PFSK-1 (cell line): ENCODE measurements around the gene GNAT3.

ENCODE experiments used
- FOXP2 ChIP-seq: optimal IDR thresholded peaks from 2 replicates; pipeline ENCODE3; 2011; ENCODE audit warnings: borderline replicate concordance, control low read depth, inconsistent platforms; ENCODE audit not compliant: insufficient read depth; ENCODE audit errors: extremely low read length, extremely low read depth
- POLR2AphosphoS5 ChIP-seq: IDR thresholded peaks from 2 replicates; pipeline ENCODE4 v1.6.1; 2012; ENCODE audit warnings: low read depth, mild to moderate bottlenecking, control low read depth, low read length, moderate library complexity
- SIN3A ChIP-seq: IDR thresholded peaks from 2 replicates; pipeline ENCODE4 v1.6.1; 2012; ENCODE audit warnings: mild to moderate bottlenecking, low read length, moderate library complexity, borderline replicate concordance; ENCODE audit not compliant: insufficient read depth
- TAF1 ChIP-seq: IDR thresholded peaks from 2 replicates; pipeline ENCODE4 v1.6.1; 2012; ENCODE audit warnings: low read length, control low read depth, borderline replicate concordance; ENCODE audit not compliant: insufficient read depth
- TF ChIP-seq, protein P1 (sequence below), 2 experiments: IDR thresholded peaks; 2 replicates each; pipeline versions ENCODE4 v1.6.1 to v1.8.0; 2011 to 2012; ENCODE audit warnings: low read depth in 2 of 2, low read length in 2 of 2, control low read depth in 1 of 2, inconsistent platforms in 1 of 2, mild to moderate bottlenecking in 1 of 2, moderate library complexity in 1 of 2; ENCODE audit not compliant: insufficient read depth in 1 of 2

Gene GNAT3

DNA sequence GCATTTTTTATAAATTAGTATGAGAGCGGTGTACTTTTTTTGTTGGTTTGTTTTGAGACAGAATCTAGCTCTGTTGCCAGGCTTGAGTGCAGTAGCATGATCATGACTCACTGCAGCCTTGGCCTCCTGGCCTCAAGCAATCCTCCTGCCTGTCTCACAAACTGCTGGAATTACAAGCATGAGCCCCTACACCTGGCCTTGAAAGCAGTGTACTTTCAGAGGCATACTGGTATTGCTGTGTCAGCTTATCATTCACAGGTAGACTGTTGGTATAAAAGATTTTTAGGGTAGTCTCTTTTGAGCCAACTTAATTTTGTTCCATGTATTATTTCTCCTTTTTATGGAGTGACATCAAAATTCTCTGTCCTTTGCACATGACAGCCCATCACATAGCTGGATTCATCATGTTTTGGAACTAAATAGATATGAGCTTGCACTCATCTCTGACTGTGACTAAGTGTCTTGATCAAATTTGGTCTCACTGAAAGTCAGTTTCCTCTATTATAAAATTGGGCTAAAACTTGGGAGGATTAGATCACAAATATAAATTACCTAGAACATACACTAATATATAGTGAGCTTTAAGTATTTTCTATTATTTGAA lies 12.4 kb downstream of the GNAT3 start:
- TF ChIP-seq, protein P1, sequence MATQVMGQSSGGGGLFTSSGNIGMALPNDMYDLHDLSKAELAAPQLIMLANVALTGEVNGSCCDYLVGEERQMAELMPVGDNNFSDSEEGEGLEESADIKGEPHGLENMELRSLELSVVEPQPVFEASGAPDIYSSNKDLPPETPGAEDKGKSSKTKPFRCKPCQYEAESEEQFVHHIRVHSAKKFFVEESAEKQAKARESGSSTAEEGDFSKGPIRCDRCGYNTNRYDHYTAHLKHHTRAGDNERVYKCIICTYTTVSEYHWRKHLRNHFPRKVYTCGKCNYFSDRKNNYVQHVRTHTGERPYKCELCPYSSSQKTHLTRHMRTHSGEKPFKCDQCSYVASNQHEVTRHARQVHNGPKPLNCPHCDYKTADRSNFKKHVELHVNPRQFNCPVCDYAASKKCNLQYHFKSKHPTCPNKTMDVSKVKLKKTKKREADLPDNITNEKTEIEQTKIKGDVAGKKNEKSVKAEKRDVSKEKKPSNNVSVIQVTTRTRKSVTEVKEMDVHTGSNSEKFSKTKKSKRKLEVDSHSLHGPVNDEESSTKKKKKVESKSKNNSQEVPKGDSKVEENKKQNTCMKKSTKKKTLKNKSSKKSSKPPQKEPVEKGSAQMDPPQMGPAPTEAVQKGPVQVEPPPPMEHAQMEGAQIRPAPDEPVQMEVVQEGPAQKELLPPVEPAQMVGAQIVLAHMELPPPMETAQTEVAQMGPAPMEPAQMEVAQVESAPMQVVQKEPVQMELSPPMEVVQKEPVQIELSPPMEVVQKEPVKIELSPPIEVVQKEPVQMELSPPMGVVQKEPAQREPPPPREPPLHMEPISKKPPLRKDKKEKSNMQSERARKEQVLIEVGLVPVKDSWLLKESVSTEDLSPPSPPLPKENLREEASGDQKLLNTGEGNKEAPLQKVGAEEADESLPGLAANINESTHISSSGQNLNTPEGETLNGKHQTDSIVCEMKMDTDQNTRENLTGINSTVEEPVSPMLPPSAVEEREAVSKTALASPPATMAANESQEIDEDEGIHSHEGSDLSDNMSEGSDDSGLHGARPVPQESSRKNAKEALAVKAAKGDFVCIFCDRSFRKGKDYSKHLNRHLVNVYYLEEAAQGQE (IDR thresholded peaks at IDR 0.05; ENCODE audit: insufficient read depth in 1 of 2, low read depth in 2 of 2, low read length in 2 of 2) = no peak
- TF ChIP-seq TAF1 (no peak), SIN3A (no peak), FOXP2 (no peak), POLR2AphosphoS5 (no peak)

DNA sequence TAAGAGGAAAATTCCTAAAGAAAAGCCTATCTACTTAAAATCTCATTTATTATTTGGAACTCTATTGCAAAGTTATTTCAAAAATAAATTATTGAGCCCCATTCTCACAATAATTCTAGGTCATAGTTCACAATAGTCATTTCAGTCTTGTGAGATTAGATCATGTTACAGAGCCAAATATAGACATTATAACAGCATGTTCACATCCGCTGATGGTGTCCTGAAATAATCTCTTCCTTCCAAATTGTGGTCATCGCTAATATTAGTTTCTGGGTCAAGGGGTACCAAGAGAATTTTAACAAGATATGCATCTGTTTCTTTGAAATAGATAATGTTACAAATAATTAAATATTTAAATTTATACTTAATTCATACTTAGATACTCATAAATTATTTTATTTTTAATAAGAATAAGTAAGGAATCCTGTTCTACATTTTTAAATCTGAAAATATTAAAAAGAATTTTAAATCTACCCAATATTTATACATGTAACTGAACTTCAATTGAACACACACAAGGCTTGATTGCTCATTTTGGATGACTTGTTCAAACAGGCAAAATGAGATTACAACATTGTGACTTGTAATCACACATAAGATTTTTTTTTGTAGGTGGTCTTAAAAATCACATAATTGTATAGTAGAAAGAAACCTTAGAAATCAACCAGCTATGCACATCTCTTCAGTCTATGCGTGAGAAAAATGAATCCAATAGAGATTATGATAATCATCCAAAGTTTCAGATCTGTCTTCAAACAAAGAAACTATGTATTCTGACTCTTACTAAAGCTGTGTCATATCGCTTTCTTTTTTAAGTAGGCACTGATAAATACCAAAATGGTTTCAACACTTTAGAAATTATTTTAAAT lies 13.1 kb downstream of the GNAT3 start:
- TF ChIP-seq, protein P1 (IDR thresholded peaks at IDR 0.05; ENCODE audit: insufficient read depth in 1 of 2, low read depth in 2 of 2, low read length in 2 of 2) = no peak
- no peak for TF ChIP-seq POLR2AphosphoS5
- TF ChIP-seq FOXP2 = no peak
- no peak for TF ChIP-seq TAF1
- TF ChIP-seq SIN3A = no peak

DNA sequence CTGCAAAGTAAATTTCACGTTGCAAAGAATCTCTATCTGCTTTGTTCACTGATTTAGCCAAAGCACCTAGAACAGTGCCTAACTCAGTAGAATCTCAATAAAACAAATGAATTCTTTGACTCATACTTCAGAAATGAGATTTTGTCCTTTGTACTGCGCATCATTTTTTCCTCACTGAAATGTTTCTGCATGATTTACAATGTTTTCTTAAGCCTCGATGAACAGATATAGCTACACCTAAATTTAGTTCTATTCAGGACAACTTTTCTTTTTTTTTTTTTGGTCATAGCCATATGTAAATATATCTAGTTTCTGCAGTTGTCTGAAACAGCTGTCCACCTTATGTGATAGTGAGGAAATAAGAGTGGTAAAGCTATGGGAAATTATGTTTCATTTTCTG lies 15.3 kb downstream of the GNAT3 start:
- no peak for TF ChIP-seq TAF1
- TF ChIP-seq SIN3A = no peak
- TF ChIP-seq FOXP2 = no peak

DNA sequence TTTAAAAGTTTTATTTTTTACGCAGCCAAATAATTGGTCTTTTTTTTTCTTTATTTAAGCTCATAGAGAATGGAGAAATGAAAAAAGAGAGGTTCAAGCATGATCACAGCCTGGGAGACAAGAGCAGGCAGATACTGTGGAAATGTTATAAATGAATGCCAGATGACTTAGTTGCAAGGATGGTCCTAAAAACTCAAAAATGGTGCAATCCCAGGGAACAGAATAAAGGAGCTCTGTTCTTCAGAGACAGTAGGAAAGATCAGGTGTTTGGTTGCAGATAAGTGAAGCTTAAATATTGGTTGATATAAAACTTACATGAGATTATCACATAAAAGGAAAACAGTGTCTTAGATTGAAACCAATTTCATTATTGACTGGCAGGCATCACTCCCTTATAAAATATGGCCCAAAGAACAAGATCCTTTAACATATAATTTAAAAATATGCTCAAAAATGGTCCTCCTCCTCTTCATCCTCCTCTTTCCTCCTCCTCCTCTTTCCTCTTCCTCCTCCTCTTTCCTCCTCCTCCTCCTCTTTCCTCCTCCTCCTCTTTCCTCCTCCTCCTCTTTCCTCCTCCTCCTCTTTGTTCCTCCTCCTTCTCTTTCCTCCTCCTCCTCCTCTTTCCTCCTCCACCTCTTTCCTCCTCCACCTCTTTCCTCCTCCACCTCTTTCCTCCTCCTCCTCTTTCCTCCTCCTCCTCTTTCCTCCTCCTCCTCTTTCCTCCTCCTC lies 18.6 kb downstream of the GNAT3 start:
- TF ChIP-seq TAF1 = no peak
- no peak for TF ChIP-seq SIN3A
- TF ChIP-seq, protein P1 (IDR thresholded peaks at IDR 0.05; ENCODE audit: insufficient read depth in 1 of 2, low read depth in 2 of 2, low read length in 2 of 2) = no peak
- no peak for TF ChIP-seq POLR2AphosphoS5
- no peak for TF ChIP-seq FOXP2

DNA sequence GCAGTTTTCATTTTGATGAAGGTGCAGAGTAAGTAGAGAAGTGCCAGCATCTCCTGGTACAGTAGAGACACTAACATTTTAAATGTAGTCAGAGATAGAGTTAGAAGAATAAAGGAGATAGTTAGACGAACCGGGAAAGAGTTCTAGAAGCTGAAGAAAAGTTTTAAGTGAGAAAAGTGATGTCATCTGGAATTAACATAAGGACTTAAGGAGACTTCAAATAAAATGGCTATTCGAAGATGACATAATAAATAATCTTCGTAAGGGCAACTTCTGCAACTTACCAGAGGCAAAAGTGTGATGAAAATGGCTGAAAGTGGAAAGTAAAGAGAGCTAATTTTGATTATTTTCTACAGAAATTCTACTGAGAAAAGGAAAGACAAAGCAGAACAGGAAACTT lies 20.4 kb downstream of the GNAT3 start:
- TF ChIP-seq POLR2AphosphoS5 = no peak
- no peak for TF ChIP-seq FOXP2
- TF ChIP-seq, protein P1 (IDR thresholded peaks at IDR 0.05; ENCODE audit: insufficient read depth in 1 of 2, low read depth in 2 of 2, low read length in 2 of 2) = no peak
- TF ChIP-seq SIN3A = no peak
- TF ChIP-seq TAF1 = no peak
